GM12891 (cell line): ENCODE results near the gene TRPM5.

Experiments used
- DNase-seq: peaks from one replicate; pipeline ENCODE4 v3.0.0; 2011; ENCODE audit warnings: low spot score; ENCODE audit not compliant: insufficient read length
- FAIRE-seq: peaks from 2 replicates; lab custom pipeline; 2011; peaks lifted over from hg19 to GRCh38; lab: Jason Lieb, UNC
- PAX5 ChIP-seq: IDR thresholded peaks from 2 replicates; pipeline ENCODE4 v1.6.1; 2011; ENCODE audit warnings: low read length, moderate library complexity, mild to moderate bottlenecking; ENCODE audit not compliant: insufficient read depth, severe bottlenecking
- POLR2A ChIP-seq: IDR thresholded peaks from 2 replicates; pipeline ENCODE4 v1.6.1; 2011; ENCODE audit warnings: low read depth, low read length, control low read depth
- POLR2AphosphoS5 ChIP-seq: IDR thresholded peaks from 2 replicates; pipeline ENCODE4 v1.6.1; 2011; ENCODE audit warnings: low read depth, low read length, control low read depth
- POU2F2 ChIP-seq: IDR thresholded peaks from 2 replicates; pipeline ENCODE4 v1.6.1; 2011; ENCODE audit warnings: low read depth, mild to moderate bottlenecking, control low read depth, low read length, moderate library complexity
- SPI1 ChIP-seq: IDR thresholded peaks from 2 replicates; pipeline ENCODE4 v1.6.1; 2011; ENCODE audit warnings: low read depth, low read length, control low read depth
- TAF1 ChIP-seq: IDR thresholded peaks from 2 replicates; pipeline ENCODE4 v1.6.1; 2011; ENCODE audit warnings: low read depth, low read length, control low read depth

The TRPM5 gene

GRCh38 chr11:2452321-2453012, 8.2 kb upstream of the TRPM5 start:
- no peak for FAIRE-seq
- no peak for DNase-seq
- TF ChIP-seq POLR2A: no peak
- no peak for TF ChIP-seq PAX5
- TF ChIP-seq SPI1: no peak
- TF ChIP-seq POU2F2: no peak
- TF ChIP-seq TAF1: no peak
- no peak for TF ChIP-seq POLR2AphosphoS5

DNA sequence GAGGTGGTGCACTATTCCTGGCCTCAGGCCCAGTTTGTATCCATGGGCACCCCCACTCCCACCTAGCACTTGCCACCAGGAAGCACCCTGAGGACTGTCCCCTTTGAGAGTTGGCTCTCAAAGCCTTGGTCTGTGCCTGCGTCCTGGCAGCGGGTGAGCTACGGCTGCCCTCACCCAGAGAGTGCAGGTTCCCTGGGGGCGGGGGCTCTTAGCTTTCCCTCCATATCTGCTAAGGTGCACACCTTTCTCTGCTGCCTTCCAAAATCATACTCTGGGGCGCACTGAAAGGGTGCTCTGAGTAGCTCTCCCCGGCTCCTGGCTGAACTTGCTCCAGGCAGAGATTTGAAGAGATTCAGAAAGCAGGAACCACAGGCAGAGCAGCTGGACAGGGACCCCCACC, 7.6 kb upstream of the TRPM5 start:
- no peak for TF ChIP-seq TAF1
- FAIRE-seq: no peak
- DNase-seq: no peak

- TF ChIP-seq SPI1: no peak
- TF ChIP-seq POLR2AphosphoS5: no peak
- TF ChIP-seq POLR2A: no peak
- no peak for TF ChIP-seq POU2F2
- no peak for TF ChIP-seq TAF1
- TF ChIP-seq PAX5: no peak
- no peak for FAIRE-seq
- no peak for DNase-seq
Measured at GRCh38 chr11:2451336-2451735, 7.0 kb upstream of the TRPM5 start.

GRCh38 chr11:2450321-2451041, 6.2 kb upstream of the TRPM5 start:
- no peak for TF ChIP-seq POLR2A
- DNase-seq (no peak), FAIRE-seq (no peak)

DNA sequence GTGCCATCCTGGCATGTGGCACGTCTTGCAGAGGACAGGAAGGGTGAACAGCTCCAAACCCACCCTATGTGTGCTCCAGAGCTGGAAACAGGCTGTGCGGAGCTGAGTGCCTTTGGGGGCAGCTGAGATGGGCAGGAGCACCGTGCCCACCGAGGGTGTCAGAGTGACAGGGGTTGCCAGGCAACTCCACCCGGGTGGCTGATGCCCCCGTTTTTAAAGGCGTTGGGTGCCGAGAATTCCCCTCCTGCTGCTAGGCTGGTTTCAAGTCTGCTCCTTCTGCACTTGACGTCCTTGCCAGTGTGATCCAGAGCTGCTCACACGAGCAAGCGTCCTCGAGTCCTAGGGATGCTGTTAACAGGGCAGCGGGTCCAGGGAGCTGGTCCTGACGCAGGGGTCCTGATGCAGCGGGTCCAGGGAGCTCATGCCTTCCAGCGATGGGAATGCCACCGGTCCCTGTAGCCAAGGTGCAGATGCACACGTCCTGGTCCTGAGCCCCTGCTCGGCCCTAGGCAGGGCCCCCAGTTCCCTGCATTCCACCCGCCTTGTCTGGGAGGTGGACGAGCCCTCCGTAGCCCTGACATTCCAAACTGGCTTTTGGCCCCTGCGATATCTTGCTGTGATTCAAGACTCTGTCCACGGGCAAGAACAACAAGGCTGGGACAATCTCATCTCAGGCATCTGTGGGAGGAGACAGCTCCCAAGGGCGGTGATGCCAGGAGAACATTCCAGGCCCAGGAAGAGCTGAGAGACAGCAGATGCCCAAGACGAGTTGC, 5.4 kb upstream of the TRPM5 start:
- no peak for TF ChIP-seq SPI1
- DNase-seq (no peak), FAIRE-seq (no peak)

DNA sequence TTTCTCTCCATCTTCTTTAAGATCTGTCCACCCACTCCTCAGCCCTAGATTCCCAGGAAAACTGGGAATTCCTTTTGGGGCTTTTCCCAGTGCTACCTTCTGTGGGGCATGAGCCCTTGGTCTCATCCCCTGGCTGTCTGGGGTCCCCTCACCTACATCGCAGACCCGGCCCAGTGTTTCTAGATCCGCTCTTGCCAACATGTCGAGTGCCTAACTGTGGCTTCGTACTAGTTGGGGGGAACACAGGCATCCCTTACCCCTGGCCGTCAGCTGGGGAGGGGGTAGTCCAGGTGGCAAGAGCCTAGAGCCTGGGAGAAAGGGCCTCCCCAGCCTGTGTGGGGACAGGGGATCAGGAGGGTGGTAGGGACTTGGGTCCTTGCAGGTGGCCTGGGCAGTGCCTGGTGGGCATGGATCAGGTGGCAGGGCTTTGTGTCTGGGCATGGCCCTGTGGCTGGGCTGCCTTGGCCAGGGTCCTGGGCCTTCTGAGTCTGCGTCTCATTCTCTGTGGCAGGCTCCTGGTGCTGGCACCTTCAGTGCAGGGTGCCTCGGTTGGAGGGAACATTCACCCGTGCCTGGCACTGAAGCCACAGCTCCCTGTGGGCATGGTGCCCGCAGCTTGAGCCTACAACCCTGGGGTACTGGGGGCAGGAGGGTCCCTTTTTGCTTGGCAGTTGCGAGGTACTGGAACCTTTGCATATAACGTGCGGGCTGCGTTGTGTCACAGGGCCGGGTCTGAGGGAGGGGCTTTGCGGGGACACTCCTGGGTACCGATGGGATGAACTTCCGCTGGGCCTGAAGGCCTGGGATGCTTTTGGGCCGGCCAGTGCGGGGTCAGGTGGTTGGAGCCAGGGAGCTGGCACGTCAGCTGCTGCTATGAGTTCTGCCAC, 4.6 kb upstream of the TRPM5 start:
- no peak for FAIRE-seq
- TF ChIP-seq POLR2AphosphoS5 (no peak), PAX5 (no peak)
- no peak for DNase-seq

GRCh38 chr11:2447951-2448650, 3.8 kb upstream of the TRPM5 start:
- FAIRE-seq (no peak), DNase-seq (no peak)
- TF ChIP-seq POU2F2 (no peak), SPI1 (no peak), TAF1 (no peak), POLR2AphosphoS5 (no peak), POLR2A (no peak), PAX5 (no peak)

- FAIRE-seq: no peak
- no peak for DNase-seq
- TF ChIP-seq POLR2AphosphoS5 (no peak), POLR2A (no peak), POU2F2 (no peak), SPI1 (no peak), TAF1 (no peak), PAX5 (no peak)
Measured at GRCh38 chr11:2447253-2447950, 3.1 kb upstream of the TRPM5 start.

DNA sequence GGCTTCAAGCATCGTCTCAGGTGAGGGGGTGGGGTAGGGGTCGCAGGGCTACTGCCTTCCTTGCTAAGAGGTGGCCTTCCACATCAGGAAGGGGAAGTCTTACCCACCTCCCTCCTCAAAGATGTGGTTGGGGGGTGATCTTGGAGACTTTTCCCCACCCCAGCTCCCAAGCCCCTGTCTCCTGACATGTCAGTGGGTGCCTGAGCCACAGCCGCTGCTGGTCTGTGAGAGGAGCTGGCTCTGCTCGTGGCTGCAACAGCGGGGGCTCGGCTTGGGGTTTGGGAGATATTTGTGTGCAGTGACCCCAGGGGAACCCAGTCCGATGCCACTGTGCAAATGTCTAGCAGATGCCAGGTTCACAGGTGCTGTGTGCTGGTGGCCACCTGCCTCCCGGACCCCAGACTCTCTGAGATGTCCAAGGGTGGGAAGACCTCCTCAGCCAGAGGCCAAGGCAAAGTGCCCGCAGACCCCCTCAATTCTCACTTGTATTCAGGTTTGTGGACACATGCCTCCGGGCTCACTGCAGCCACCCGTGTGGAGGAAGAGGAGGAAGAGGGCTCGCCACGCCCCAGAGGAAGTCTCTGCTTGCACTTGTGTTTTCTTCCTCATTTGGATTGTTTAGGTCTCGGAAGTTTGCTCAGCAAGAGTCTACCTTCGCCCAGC, 2.4 kb upstream of the TRPM5 start:
- TF ChIP-seq POLR2A: no peak
- TF ChIP-seq POU2F2: no peak
- TF ChIP-seq PAX5: no peak
- TF ChIP-seq POLR2AphosphoS5: no peak
- no peak for TF ChIP-seq SPI1
- no peak for TF ChIP-seq TAF1
- FAIRE-seq: no peak
- no peak for DNase-seq
